ENCODE data around the gene NATD1. TPM values are rescaled to one million over a fixed set of nuclear protein-coding genes. Genes with fewer than 3 reads are reported as not detected.

Gene NATD1
- total RNA-seq, 2 donors from 2014 or later, result 15.4 to 17.0 TPM

DNA sequence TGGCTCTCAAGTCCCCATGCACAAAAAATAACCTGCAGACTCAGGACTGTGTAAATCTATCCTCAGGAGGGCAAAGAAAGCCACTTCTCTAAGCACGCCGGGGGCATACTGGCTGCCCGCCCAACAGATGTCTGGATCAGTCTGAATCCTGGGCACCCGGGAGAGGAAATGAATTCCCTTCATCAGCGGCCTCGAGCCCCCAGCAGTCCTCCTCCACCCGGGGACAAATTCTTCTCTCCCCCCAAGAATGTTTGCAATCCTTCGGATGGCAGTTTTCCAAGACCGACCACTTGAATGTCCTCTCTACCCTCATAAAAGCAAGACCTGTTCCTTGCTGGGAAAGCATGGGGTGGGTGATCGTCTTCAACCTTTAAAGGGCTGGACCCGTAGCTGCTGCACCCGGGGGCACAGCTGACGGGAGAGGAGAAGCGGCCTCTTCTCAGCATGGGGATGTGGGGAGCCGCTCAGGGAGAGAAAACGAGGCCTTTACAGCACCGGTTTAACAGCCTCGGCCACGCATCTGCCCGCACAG is 21.9 kb upstream of the NATD1 start:
- TF ChIP-seq, protein P1, sequence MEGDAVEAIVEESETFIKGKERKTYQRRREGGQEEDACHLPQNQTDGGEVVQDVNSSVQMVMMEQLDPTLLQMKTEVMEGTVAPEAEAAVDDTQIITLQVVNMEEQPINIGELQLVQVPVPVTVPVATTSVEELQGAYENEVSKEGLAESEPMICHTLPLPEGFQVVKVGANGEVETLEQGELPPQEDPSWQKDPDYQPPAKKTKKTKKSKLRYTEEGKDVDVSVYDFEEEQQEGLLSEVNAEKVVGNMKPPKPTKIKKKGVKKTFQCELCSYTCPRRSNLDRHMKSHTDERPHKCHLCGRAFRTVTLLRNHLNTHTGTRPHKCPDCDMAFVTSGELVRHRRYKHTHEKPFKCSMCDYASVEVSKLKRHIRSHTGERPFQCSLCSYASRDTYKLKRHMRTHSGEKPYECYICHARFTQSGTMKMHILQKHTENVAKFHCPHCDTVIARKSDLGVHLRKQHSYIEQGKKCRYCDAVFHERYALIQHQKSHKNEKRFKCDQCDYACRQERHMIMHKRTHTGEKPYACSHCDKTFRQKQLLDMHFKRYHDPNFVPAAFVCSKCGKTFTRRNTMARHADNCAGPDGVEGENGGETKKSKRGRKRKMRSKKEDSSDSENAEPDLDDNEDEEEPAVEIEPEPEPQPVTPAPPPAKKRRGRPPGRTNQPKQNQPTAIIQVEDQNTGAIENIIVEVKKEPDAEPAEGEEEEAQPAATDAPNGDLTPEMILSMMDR (IDR thresholded peaks at IDR 0.05), result no peak

DNA sequence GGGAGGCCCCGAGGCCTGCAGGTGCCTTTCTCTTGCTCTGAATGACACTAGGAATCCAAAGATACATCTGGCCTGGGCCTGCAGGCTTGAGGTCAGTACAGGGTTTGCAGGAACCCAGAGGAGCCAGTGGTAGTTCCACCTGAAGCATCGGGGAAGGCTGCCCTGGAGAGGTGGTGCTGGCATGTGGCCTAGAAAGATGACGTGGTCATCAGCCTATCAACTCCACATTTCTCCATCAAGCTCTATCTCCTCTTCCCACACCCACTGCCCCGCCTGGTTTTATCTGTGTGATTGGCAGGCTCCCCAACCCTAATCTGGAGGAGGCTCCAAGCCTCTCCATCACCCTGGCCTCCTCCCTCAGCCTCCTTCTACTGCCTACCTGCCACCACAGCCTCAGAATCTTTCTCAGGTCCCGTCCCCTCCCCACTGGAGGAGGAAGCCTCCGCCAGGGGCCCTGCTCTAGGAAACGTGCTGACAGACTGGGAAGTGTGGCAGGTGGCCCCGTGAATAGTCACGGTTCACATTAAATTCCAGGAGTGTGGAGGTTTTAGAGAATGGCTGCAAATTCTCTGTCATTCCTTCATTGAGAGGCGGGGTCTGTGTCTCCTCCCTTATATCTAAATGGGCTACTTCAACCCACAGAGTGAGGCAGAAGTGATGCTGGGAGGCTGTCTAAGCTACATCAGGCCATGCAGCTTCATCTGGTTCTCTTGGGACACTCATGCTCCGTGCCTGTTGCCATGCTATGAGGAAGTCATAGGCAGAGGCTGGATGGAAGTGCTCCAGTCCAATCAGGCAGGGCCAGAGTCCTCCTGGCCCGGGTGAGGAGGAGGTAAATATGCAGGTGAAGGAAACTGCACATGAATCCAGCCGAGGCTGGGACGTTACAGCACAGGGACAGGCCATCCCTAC is 19.9 kb upstream of the NATD1 start:
- Histone ChIP-seq H3K9me3 (no peaks in the 10 kb centered on the region), H3K4me3 (no peak overlapping the region), H3K27ac (no peak overlapping the region), H3K27me3 (no peaks in the 10 kb centered on the region), H3K36me3 (no peaks in the 10 kb centered on the region), H3K4me1 (peaks cover 0 to 16% of the 10 kb centered on the region in 2 donors)
- no peak for DNase-seq (ENCODE audit: low spot score)
- TF ChIP-seq, protein P1 (IDR thresholded peaks at IDR 0.05), result no peak

More for the DNA sequence above, 21.9 kb upstream of the NATD1 start:
- Histone ChIP-seq H3K4me1 (peaks cover 0 to 16% of the 10 kb centered on the region in 2 donors), H3K9me3 (no peaks in the 10 kb centered on the region), H3K27ac (peak overlapping the region; percentile 71), H3K27me3 (no peaks in the 10 kb centered on the region), H3K36me3 (no peaks in the 10 kb centered on the region), H3K4me3 (peak overlapping the region; percentile 43 to 65)
- DNase-seq (ENCODE audit: low spot score), result no peak

DNA sequence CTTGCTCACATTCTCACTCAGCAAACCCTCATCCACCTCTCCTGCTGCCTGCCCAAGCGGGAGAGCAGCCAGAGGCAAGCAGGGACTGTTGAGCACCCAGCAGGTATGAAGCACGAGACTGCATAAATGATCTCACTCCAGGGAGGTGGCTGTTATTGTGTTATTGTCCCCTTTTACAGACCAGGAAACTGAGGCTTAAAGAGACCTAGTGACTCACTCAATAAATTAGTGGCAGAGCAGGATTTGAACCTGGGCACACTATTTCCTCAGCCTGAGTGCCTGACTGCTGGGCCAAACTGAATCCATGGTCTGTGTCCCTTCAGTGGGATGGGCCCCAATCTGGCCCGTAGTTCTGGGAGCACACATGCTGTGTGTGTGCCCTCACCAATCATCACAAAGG is 19.0 kb upstream of the NATD1 start:
- DNase-seq (ENCODE audit: low spot score), result no peak
- Histone ChIP-seq H3K27me3 (no peaks in the 10 kb centered on the region), H3K4me3 (no peak overlapping the region), H3K27ac (no peak overlapping the region), H3K9me3 (no peaks in the 10 kb centered on the region), H3K36me3 (no peaks in the 10 kb centered on the region), H3K4me1 (peaks cover 0 to 16% of the 10 kb centered on the region in 2 donors)
- TF ChIP-seq, protein P1 (IDR thresholded peaks at IDR 0.05), result no peak

DNA sequence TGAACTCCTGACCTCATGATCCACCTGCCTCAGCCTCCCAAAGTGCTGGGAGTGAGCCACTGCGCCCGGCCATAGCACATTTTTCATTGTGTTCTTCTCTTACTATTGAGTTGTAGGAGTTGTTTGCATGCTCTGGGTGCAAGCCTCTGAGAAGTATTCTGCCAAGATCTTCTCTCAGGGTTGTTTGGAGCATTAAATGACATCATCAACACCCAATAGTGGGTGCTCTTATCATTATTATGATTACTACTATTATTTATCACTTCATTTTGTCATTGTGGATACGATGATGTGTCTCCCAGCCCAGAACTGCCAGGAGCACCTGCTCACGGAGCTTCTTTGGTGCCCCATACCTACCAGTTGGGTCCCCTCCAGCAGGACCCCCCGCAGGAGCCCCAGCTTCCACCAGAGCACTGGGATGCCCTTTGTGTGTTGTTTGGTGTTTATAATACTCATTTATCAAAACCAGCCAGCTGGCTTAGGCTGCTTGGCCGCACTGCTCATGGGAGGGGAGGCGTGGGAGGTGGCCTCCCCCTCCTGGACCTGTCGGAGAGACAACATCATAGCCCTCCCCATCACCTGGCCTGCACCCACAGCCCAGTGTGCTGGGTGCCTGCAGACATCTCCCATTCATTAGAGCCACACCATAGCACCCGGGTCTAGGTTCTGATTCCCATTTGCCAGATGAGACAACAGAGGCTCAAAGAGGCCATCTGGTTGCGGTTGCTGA is 18.4 kb upstream of the NATD1 start:
- no peak overlapping the region for H3K27ac ChIP-seq
- H3K4me3 ChIP-seq, result no peak overlapping the region
- no peaks in the 10 kb centered on the region for H3K9me3 ChIP-seq
- H3K36me3 ChIP-seq, result no peaks in the 10 kb centered on the region
- no peak for DNase-seq (ENCODE audit: low spot score)
- no peaks in the 10 kb centered on the region for H3K27me3 ChIP-seq
- TF ChIP-seq, protein P1 (IDR thresholded peaks at IDR 0.05), result no peak
- peaks cover 0 to 16% of the 10 kb centered on the region in 2 donors for H3K4me1 ChIP-seq

DNA sequence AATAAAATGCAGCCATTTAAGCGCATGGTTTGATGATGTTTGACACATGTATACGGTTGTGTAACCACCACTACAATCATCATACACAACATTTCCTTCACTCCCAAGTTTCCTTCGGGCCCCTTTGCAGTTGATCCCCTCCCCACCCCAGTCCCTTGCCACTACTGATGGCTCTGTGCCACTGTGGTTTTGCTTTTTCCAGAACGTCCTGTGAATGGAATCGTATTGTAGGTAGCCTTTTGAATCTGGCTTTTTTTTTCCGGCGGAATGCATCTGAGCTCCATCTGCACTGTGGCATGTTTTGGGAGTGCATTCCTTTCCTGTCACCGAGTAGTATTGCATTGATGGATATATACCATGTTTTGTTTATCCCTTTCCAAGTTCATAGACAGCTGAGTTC is 16.2 kb upstream of the NATD1 start:
- DNase-seq (ENCODE audit: low spot score), result no peak
- TF ChIP-seq, protein P1 (IDR thresholded peaks at IDR 0.05), result no peak
- H3K4me3 ChIP-seq, result no peak overlapping the region

More for the DNA sequence above, 16.2 kb upstream of the NATD1 start:
- Histone ChIP-seq H3K4me1 (no peaks in the 10 kb centered on the region), H3K9me3 (no peaks in the 10 kb centered on the region), H3K27me3 (no peaks in the 10 kb centered on the region), H3K36me3 (no peaks in the 10 kb centered on the region), H3K27ac (no peak overlapping the region)

Measured in right atrium auricular region (tissue), 2 donors.